GOT3 (cell line): ENCODE results near the gene FBXW8.

ENCODE experiments used
- DNase-seq: peaks from one replicate; lab custom pipeline; 2025; ENCODE audit warnings: mixed read lengths; lab: John Stamatoyannopoulos, UW

FBXW8 gene

DNA sequence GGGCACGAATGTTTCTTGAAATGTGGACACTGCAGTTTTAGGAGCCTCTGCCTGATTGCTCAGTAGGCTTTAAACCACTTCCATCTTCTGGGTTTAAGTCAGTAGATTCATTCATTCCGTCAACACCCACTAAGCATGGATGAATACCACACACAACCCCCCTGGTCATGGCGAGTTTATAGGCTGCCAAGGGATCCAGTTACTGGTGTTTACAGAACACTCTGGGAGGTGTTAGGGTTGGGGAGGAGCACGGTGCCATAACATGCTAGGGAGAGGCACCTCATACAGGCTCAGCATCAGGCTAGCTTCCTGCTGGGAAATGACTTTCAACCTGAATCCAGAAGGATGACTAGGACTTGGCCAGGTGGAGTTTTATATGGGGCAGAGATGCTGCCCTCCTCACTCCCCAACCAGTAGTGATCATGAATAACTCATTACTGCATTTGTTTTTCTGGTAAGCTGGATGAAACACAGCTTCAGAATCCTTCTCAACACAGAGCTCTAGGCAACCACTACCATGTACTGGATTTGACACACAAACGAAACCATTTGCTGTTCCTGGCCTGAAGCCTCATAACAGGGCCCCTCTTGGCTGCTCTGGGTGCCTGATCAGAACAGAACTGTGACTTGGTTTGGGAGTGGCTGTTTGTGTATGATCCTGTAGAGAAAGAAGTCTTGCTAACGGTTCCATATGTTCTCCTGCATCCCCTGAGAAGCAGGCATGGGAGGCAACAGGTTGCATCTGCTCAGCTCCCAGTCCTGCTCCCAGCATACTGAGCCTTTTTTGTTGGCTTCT, 47.9 kb downstream of the FBXW8 start:
- DNase-seq: no peak

DNA sequence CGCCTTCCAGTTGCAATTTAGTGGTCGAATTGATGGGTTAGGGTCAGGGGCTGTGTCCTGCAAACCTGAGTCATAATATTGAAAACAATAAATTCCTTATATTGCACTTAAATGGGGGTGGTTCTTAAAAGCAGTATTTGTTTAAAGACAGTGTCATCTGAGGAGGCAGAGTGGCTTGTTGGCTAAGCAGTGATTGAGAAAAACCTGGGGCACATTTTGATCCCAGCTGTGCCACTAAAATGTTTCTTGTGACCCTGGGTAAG, 48.4 kb downstream of the FBXW8 start:
- DNase-seq: no peak

DNA sequence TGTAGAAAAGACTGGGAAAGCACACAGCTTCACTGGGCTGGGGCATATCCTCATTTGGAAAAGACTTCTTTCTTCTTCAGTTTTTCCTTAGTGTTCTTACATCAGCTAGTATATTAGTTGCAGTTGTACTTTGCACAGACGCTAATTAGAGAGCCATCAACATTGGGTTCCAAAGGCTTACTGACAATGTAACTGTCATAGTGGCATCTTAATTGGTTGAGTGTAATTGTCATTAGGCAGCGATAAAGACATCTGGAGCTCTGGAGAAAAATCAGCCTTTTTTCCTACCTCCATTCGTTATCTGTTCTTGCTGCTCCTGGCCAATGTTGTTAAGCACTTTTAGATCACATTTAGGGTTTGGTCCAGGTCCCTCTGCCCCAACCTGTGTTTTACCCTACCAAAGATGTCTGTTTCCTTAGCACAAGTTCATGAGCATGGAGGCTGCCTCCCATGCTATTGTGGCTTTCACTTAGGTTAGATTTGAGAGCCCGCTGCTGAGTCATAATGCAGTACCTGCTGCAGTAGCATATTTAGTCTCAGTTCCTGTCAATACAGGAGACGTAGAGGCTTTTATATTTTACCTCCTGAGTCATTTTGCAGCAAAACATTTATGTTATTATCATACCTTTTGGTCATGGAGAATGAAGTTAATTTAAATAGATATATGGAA, 49.2 kb downstream of the FBXW8 start:
- no peak for DNase-seq

DNA sequence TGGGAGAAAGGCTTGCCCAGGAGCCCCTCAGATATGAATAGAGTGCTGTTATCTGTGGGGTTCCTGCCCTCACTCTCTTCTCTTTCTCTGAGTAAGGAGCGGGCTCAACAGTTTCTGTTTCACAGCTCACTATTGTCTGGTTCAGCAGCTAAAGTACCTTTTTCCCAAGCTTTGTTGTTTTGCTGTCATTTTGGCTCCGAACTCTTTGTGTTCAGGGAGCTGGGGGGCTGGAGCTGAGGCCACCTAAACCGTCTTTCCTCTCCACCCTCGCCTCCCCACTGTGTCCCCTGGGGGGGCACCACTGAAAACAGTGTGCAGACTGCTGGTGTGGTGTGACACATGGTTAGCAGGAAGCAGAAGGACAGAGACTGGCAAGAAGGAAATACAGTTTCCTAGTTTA, 51.4 kb downstream of the FBXW8 start:
- no peak for DNase-seq

DNA sequence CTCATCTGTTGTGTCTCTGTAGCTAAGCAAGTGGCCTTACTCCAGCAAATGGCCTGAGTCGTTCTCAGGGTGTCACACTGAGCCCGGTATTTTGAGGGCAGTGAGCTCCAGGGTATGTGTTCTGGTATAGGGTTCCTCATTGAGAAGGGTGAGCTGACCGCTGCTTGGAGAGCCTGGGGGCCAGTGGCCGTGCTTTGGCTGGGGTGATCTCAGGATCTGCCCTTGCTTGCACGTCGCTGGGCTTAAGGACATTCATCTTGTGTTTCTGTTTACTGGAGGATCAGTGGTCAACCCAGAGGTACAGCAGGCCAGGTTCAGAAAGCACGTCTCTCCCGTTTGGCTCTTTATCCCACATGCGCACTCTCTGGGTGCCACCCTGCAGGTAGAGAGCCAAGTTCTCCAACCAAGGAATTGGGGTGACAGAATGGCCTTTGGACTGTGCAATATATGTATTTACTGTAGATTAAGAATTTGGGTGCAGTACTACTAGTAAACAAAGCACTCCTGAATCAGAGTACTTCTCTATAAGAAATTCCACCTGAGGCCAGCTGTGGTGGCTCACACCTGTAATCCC, 52.1 kb downstream of the FBXW8 start:
- DNase-seq: no peak

DNA sequence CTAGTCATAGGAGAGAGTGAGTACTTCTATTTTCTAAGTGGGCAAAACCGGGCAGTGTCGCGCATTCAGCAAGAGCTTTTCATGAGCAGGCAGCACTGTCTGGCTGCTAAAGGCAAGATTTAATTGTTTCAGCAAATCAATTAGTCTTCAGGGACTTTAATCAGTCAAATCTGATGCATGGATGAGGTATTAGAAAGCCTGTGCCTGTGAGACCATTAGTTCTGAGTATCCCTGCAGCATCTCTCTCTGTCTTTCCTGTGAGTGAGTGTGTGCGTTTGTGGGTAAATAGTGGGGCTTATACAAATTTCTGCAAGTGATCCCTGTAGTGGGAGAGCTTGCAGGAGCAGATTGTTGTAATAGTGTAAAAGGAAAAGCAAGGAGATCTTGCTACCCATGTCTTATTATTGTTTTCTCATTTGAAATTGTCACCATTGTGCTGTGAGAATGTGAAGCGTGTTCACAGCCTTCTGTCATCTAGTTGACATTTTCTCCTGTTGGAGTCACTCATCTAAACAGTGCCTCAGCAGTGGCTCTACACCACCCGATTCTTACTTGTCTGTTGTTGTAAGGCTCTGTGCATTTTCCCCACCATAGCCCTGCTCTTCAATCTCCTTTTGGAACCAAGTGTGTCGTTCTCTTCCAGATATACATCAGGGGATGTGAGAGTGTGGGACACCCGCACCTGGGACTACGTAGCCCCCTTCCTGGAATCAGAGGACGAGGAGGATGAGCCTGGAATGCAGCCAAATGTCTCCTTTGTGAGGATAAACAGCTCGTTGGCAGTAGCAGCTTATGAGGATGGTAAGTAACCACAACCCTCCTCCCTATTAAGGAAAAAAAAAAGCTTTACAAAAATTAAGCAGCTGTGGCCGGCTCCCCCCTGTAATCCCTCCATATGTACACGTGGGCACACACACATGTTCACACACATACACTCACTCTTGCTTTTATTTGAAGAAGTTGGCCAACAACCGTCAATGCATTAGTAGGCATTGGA, 53.6 kb downstream of the FBXW8 start:
- DNase-seq: no peak

DNA sequence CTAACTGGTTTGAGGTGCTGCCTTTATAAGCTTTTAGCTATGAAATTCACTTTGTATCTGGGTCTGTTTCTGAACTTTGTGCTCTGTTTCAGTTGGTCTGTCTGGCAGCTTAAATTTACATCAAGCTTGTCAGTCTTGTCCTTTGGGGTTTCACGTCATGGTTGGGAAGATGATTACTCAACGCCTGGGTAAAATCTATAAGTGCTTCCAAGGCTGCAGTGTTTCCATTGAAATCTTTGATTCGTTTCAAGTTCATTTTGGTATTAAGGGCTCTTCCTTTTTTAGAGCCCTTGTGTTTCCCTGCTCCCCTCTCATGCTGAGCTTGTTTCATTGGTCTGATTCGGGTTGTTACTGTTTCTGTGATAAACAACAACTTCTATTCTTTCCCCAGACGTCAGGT, 58.2 kb downstream of the FBXW8 start:
- DNase-seq: no peak

DNA sequence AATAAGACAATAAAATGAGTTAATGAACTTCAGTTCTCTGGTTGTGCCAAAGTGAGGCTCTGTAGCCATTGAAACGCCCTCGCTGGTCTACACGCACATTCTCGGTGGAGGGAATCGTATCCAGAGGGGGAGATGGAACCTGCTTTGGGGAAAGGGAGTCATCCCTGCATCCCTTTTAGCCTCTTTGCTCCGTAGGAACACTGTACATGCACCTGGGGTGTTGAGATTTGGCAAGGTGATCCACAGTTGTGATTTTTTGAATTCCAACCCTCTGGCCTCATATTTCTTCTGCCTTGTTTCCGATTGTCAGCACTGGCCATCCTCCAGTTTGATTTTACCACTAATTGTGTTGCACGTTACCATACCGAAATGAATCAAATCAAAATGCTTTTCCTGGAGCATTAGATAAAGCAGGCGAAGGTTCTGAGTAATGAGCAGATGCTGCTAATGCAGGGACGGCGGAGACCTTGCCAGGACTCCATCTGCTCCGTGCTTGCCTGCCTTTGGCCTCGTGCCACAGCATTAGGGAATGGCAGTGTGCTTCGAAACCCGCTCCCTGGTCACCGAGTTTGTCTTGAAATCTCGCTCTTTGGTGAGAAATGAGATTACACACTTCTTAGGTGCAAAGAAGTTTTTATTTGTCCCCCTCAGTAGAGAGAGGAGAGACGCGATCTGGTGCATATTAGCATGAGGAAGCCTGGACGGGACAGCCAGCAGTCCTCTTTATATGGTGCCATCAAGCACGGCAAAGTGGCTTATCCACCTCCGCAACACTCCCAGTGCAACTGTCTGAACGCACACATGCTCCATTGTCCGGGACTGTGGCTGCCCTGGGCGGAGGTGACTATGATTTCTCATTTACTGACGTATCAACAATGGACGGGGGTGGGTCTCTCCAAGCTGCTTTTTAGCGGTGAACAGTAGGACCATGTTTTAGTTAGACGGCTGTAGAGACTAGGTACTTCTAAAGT, 59.1 kb downstream of the FBXW8 start:
- no peak for DNase-seq

DNA sequence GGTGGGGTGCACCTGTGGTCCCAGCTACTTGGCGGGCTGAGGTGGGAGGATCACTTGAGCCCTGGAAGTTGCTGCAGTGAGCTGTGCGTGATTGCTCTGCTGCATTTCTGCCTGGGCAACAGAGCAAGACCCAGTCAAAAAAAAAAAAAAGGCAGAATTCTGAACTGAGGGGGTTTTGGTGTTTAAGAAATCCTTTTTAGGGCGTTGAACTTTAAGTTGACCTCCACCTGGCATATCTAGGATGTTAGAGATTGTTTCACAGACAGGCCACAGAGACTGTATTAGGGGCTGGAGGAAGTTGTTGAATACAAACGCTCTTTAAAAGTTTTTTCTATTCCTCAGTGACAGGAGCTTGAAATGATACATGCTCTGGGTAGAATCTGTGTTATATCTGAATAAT, 60.5 kb downstream of the FBXW8 start:
- no peak for DNase-seq

DNA sequence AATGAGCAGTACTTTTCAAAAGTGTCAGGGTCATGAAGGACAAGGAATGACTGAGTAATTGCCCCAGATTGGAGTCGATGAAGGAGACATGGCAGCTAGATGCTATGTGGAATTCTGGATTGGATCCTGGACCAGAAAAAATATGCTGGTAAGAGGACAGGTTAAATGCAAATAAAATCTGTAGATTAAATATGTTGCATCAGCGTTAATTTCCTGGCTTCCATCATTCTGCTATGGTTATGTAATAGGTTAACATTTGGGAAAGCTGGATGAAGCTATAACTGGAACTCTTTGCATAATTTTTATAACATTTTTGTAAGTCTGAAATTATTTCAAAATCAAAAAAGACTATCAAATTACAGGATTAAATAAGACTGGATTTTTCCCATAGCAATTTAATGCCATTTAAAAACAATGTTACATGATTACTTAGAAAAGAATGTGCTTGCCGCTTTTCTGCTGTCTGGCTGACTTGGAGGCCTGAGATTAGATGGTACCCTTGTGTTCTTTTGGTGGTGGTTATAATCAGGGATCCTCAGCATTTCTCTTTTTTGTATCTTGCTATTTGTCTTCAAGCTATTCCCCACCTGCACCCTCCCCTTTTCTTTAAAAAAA, 65.1 kb downstream of the FBXW8 start:
- no peak for DNase-seq

DNA sequence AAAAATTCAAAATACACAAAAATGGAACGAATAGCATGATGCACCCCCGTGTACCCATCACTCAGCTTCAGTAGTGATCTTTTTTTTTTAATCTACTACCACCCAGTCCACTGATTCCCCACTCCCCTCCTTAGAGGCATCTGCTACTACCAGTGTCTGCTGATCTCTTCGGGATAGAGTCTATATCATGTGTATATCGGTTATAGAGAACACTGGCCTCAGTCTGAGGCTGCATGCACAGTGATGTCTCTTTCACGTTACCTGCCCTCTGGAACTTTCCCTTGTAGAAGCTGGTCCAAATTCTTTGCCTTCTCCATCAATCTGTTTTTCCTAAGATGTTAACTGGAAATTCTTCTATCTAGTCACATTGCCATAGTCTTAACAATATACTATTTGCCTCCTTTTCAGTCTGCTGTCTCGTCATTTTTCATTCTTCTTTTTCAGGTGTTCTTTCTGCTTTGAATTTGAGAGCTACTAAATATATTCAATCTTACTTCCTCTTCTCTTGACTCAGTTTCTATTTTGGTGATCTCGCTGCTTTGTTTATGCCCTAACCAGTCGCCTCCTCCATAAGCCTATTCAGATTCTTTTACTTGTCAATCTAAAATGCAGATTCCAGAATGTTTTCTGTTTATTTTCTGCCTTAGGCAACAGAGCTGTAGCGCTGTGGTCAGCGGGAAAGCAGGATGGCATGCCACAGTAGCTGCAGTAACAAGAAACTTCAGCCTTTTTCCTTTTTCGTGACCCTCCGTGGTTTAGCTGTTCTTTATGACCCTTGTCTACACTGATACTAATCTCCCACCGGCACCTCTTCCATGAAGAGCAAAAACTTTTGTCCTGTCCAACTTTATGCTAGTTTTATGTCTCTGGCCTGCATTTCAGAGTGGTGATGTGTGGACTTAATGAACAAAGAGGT, 67.0 kb downstream of the FBXW8 start:
- DNase-seq: no peak

DNA sequence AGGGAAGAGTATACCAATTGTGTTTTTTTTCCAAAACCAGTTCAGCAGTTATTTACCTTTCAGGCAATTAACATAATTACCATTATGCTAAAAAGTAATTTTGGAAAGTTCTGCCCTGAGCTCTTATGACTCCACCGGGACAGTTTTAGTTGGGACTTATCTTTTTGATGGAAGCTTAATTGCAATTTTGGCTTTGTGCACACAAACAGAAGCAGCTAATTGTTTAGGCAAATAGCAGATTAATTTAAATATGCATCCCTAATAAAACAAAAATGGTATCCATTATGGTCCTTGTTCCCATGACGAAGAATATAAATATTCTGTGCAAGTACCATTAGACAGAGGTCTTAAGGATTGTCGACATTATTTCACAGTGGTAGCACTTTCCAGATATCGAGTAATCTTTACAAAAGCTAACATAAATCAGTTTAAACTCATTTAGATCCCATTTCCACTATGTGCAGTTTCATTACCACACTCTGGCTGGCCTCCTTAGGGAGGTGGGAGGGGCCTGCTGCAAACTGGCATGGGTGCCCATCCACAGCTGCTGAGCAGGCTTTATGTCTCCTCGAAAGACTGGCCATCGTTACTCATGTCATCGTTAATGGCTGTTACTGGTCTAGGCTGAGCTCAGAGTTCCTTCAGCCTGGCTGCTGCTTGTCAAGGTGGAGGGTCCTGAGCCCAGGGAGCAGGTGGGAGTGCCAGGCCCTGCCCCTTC, 68.2 kb downstream of the FBXW8 start:
- DNase-seq: no peak

DNA sequence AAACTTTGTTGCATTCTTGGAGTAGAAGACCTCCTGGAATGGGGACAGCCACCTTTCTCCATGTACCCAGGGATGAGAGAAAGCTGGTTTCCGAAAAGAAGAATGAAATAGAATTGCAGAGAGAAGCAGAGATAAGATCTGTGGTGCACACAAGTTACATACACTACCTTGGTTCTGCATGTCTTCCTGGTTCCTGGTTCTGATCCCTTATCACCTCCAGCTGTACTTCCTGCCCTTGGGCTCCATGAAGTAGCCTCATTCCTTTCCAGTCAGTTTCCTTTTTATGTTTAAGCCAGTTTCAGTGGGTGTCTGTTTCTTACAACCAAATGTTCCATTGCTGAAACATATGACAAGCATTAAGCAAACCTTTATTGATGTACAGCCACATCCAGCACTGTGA, 69.3 kb downstream of the FBXW8 start:
- DNase-seq: no peak

DNA sequence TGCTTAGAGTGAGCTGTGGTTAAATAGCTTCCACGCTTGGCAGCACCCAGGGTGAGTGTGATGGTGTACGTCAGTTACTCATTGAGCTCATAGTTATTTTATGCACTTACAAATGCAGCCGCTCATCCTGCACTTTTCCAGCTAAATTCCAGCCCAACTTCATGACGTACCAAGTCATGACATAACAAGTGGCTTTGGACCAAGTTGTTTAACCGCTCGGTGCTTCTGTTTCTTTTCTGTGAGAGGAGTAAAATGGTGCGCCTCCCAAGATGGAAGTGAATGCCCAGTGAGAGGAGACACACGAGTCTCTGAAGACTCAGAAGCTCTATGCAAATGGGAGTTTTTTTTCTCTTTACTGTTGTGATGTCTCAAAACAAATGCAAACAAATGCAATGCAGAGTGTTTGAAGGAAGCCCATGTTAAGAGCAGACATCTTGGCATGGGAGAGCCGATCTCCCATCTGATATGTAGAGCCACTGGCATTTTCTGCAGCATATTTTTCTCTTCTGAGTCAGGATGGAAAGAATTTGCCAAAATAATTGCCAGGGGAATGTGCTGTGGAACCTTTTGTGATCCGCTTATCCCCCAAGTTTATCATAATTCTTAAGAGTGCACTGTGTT, 72.2 kb downstream of the FBXW8 start:
- DNase-seq: no peak

DNA sequence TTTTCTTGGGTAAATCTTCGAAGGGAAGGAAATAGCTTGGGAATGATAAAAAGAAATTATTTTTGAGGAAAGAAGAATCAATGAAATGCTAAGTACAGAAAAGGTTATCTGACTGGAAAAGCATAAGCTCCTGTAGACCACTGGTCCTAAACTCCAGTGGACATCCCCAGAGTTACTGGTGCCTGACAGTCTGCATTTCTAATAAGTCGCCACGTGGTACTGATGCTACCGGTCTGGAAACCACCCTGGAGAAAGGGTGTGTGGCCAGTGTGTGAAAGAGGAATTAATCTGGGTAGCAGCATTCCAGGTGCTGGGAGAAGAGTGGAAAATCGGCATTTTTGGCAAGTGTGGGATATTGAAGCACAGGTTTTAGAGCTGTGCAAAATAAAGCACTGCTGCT, 73.3 kb downstream of the FBXW8 start:
- DNase-seq: no peak

DNA sequence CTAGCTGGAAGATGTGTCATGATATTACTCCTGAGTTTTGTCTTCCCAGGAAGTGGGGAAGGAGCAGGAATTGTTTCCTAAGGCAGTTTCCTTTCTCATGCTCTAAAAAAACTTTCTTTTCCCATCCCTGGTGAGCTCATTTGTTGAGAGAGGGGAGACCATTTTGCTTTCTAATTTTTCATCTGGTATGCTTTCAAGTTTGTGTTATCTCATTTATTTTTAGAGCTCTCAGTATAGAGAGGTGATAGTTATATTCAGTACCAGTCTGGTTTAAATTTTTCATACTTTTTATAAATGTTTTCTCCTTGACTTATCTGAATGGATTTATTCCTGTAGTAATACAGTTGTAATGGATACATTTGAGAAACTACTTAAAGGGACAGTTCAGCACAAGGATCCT, 79.6 kb downstream of the FBXW8 start:
- no peak for DNase-seq

DNA sequence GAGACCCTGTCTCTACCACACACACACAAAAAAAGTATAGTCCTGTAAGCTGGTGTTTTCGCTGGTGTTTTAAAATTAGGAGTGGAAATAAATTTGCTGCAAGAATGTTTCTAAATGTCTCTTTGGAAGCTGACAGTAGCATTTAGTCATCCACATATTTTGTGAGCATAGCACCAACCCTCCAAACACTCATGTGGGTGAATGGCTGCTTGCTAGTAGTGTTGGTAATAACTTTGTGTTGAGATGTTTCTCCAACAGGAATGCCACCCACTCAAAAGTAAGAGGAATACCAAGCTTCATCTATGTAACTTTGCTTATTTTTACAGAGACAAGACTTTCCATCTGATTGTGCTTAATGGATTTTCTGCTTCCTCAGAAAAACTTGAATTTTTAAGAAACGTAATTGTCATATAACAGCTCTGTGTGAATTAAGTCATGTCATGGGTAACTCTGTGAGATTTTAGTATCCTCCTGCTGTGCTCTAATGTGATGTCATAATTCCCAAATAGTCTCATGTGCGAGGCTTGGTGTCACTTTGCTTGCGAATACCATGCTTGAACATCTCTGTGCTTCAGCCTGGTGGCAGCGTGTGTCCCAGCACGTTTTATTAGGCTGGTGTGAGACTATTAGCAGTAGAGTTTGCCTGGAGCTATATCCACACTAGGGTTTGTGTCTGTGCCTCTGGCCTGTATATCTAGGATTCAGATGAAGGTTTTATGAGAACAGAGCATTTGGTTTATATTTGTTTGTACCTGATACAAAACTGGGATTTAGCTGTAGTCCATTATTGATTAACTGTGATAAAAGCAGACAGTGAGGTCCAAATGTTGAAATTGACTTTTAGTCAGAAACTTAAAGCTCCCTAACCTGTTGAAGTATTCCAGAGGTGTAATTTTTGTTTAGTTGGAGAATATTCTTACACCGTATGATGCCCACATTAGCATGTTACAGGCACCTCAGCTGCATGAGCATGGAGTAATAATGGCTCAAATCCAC, 80.5 kb downstream of the FBXW8 start:
- DNase-seq: no peak
